AG09319 (cell line): Measurements from ENCODE around the gene CADM1.

Source experiments
- DNase-seq: peaks from one replicate; pipeline ENCODE4 v3.0.0-alpha.2; 2010; ENCODE audit warnings: low read depth; ENCODE audit errors: extremely low read depth
- CTCF ChIP-seq: IDR thresholded peaks from 2 replicates; pipeline ENCODE4 v1.5.1; 2011; ENCODE audit warnings: low read depth, mild to moderate bottlenecking, inconsistent platforms, low read length, moderate library complexity

CADM1 gene

GRCh38 chr11:115282923-115283322 is 221.3 kb downstream of the CADM1 start:
- TF ChIP-seq CTCF, result no peak
- DNase-seq, result no peak

GRCh38 chr11:115280775-115281174 is 223.4 kb downstream of the CADM1 start:
- no peak for TF ChIP-seq CTCF
- DNase-seq, result no peak

- TF ChIP-seq CTCF, result no peak
- no peak for DNase-seq
Observed at GRCh38 chr11:115279813-115280761, 224.1 kb downstream of the CADM1 start.

GRCh38 chr11:115276799-115277198 is 227.4 kb downstream of the CADM1 start:
- TF ChIP-seq CTCF, result no peak
- DNase-seq, result no peak

GRCh38 chr11:115276191-115276590 is 228.0 kb downstream of the CADM1 start:
- no peak for TF ChIP-seq CTCF
- DNase-seq, result no peak

GRCh38 chr11:115275045-115275444 is 229.2 kb downstream of the CADM1 start:
- TF ChIP-seq CTCF, result no peak
- no peak for DNase-seq

- TF ChIP-seq CTCF, result no peak
- no peak for DNase-seq
Observed at GRCh38 chr11:115272925-115273324, 231.3 kb downstream of the CADM1 start.
